NT2/D1 (cell line): Measurements from ENCODE around the gene AIMP1.

ENCODE experiments used
- DNase-seq: peaks from one replicate; pipeline ENCODE4 v3.0.0-alpha.2; 2011; ENCODE audit warnings: low read depth, low spot score
- H3K27me3 ChIP-seq: 2 replicates; pipeline ENCODE4 v1.6.0; 2011; ENCODE audit warnings: mild to moderate bottlenecking; ENCODE audit not compliant: insufficient read length, insufficient read depth
- H3K36me3 ChIP-seq: 2 replicates; pipeline ENCODE4 v1.6.1; 2011; ENCODE audit warnings: mild to moderate bottlenecking, low read length, mixed read lengths; ENCODE audit not compliant: insufficient read depth, insufficient read length
- H3K4me1 ChIP-seq: 2 replicates; pipeline ENCODE4 v1.5.1; 2011; ENCODE audit not compliant: insufficient read depth, insufficient read length
- H3K4me3 ChIP-seq: 2 replicates; pipeline ENCODE4 v1.5.1; 2011; ENCODE audit warnings: low read depth; ENCODE audit not compliant: insufficient read length
- H3K9ac ChIP-seq: 2 replicates; pipeline ENCODE4 v1.6.0; 2011; ENCODE audit warnings: low read depth; ENCODE audit not compliant: insufficient read length
- H3K9me3 ChIP-seq: 2 replicates; pipeline ENCODE4 v1.5.1; 2011; ENCODE audit warnings: mild to moderate bottlenecking, low read length; ENCODE audit not compliant: insufficient read depth
- SUZ12 ChIP-seq: IDR thresholded peaks from 2 replicates; pipeline ENCODE4 v1.6.1; 2011; ENCODE audit not compliant: insufficient read length, insufficient read depth; ENCODE audit errors: extremely low read depth
- YY1 ChIP-seq: IDR thresholded peaks from 2 replicates; pipeline ENCODE4 v1.6.1; 2011; ENCODE audit not compliant: insufficient read length, insufficient read depth
- ZNF274 ChIP-seq: IDR thresholded peaks from 2 replicates; pipeline ENCODE4 v1.6.1; 2011; ENCODE audit warnings: mild to moderate bottlenecking, low read depth, low read length

AIMP1 gene

DNA sequence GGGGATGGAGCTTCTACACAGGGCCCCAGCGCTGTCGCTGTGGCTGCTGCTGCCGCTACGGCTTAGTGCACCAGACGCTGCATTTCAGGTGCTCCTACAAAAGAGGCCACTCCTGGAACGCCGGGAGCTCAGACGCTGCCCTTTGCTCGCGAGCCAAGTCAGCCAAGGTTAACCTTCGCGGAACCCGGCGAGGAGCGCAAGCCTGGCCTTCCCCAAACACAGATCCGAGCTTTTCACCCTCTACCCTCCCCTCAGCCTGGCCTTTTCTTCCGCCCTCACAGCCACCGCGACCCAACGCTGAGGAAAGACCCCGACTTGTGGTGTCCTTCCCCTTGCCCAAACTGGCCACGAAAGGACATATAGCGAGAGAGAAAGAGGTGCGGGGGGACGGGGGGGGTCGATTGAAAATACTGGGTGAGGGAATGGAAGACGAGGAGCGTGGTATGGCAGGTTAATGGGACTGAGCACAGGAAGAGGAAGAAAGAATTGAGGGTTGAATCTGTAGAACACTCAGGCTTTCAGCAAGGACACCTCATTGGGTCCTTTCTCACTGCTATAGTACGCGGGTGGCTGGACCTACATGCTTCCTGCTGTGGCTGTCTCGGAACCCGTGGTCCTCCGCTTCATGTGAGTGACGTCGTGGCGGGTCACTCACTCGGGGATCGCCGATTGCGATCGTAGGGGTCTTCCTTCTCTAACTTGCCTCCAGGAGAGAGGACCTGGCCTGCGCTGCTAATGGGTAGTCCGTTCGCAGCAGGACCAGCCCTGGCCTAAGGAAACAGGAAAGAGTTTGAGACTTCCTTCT is at the start of gene AIMP1, which contains the start of gene TBCK:
TSS of gene AIMP1 (plus strand) at position 583 of the 805 bp plus-strand sequence. CDS start 8,460 bp downstream, outside the sequence.
TSS of gene TBCK (minus strand) at position 242 of the 805 bp plus-strand sequence. CDS start 7,249 bp downstream, outside the sequence.
- H3K27me3 ChIP-seq, result no peaks in the 10 kb centered on the region
- H3K9ac ChIP-seq, result peak within 1 kb of the TSS; percentile 87
- H3K4me3 ChIP-seq, result peak within 1 kb of the TSS; percentile 87
- H3K36me3 ChIP-seq, result peaks cover 5% of the 10 kb centered on the region
- peaks cover 23% of the 10 kb centered on the region for H3K9me3 ChIP-seq
- peak; percentile 74 for DNase-seq
- TF ChIP-seq YY1, result no peak
- TF ChIP-seq ZNF274, result no peak
- H3K4me1 ChIP-seq, result no peaks in the 10 kb centered on the region

DNA sequence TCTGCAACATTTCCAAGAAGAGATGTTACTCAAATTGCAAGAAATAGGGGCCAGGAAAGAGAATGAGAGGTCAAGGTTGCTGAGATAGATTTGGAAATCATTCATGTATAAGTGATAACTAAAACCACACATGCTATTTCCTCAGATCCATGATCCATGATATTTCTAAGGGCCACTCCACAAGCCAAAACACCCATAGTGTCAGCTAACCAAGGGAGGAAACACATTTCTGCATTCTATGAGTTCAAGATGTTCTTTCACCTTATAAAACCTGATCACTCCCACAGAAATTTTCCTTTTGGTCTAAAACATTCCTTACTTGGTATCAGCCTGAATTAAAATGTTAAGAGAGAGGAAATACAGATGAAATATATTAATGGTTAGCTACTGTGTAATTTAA is 47.6 kb upstream of the AIMP1 start:
- Histone ChIP-seq H3K4me3 (no peak overlapping the region), H3K36me3 (no peaks in the 10 kb centered on the region)
- TF ChIP-seq SUZ12 (no peak), YY1 (no peak), ZNF274 (no peak)

DNA sequence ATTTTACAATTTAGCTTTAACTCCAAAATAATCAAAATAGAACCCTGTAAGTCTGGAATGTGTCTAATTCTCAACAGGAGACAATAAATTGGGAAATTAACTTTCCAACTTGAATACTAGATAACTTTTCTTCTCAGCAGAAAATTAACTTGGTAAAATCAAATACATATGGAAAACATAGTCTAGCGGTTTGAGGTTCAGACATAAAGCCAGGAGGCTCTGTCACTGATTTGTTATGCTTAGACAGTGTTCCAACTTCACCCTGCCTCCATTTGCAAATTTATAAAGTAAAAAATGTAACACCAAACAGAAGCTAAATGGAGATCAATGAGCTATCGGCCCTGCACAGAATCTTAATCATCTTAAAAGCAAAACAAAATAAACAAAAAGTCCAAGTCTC is 46.6 kb upstream of the AIMP1 start:
- TF ChIP-seq ZNF274 (no peak), YY1 (no peak), SUZ12 (no peak)
- Histone ChIP-seq H3K9ac (no peak overlapping the region), H3K27me3 (no peaks in the 10 kb centered on the region), H3K4me3 (no peak overlapping the region), H3K9me3 (no peaks in the 10 kb centered on the region), H3K36me3 (peaks cover 1% of the 10 kb centered on the region), H3K4me1 (no peaks in the 10 kb centered on the region)
- no peak for DNase-seq

More for the DNA sequence above, 47.6 kb upstream of the AIMP1 start:
- DNase-seq, result no peak
- Histone ChIP-seq H3K4me1 (no peaks in the 10 kb centered on the region), H3K27me3 (no peaks in the 10 kb centered on the region), H3K9me3 (no peaks in the 10 kb centered on the region), H3K9ac (no peak overlapping the region)

DNA sequence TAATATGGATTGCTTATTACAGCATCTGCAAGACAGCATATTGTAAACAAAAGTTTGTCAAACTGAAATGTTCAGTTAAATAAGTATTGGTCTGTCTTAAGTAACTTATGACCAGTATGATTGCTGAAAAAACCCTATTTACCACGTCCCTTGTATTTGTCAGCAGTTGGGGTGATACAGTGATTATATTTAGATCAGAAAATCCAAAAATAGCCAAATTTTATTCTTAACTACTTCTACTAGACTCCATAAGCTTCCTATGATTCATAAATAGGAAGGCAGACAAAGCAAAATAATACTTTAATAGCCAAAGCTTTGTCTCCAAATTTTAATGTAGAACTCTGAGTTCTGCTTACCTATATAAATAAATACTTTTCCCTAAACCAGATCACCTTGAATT is 45.6 kb upstream of the AIMP1 start:
- H3K4me3 ChIP-seq, result no peak overlapping the region

DNA sequence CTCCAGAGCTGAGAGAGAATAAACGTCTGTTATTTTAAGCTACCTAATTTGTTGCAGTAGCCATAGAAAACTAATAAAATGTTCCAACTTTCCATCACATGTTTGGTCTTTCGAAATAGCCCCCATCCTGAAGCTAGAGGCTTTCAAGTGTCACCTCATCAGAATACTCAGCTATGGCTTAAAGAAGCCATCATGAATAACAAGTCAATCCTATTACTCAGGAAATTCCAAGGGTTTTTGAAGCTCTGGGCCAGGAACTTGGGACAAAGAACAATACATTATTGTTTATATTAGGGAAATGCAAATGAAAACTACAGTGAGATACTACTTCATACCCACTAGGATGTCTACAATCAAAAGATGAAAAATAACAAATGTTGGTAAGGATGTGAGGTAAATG is 42.5 kb upstream of the AIMP1 start:
- TF ChIP-seq ZNF274 (no peak), YY1 (no peak), SUZ12 (no peak)
- H3K9ac ChIP-seq, result no peak overlapping the region
- no peaks in the 10 kb centered on the region for H3K4me1 ChIP-seq
- no peaks in the 10 kb centered on the region for H3K27me3 ChIP-seq
- no peak for DNase-seq
- H3K4me3 ChIP-seq, result no peak overlapping the region
- H3K36me3 ChIP-seq, result peaks cover 4% of the 10 kb centered on the region
- no peaks in the 10 kb centered on the region for H3K9me3 ChIP-seq

More for the DNA sequence above, 45.6 kb upstream of the AIMP1 start:
- Histone ChIP-seq H3K4me1 (no peaks in the 10 kb centered on the region), H3K36me3 (peaks cover 4% of the 10 kb centered on the region), H3K9me3 (no peaks in the 10 kb centered on the region), H3K27me3 (no peaks in the 10 kb centered on the region), H3K9ac (no peak overlapping the region)
- DNase-seq, result no peak
- TF ChIP-seq SUZ12 (no peak), YY1 (no peak), ZNF274 (no peak)

DNA sequence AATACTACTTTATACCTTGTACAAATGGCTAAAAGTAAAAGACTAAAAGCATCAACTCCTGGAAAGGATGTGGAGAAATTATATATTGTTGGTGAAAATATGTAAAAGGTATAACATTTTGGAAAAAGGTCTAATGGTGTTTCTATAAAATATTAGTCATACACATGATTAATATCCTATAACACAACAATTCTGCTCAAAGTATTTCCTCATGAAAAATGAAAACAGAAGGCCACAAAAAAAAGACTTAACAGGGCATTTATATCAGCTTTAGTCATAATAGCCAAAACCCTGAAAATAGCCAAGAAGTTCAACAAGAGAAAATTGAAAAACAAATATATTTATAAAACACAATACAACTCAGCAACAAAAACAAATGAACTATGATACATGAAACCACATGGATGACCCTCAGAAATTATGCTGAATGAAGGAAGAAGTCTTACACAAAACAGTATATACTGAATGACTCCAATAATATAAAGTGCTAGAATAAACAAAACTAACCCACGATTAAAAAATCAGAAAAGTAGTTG is 39.1 kb upstream of the AIMP1 start:
- Histone ChIP-seq H3K9ac (no peak overlapping the region), H3K36me3 (peaks cover 4% of the 10 kb centered on the region), H3K9me3 (no peaks in the 10 kb centered on the region), H3K27me3 (no peaks in the 10 kb centered on the region), H3K4me1 (no peaks in the 10 kb centered on the region), H3K4me3 (no peak overlapping the region)
- no peak for DNase-seq
- TF ChIP-seq SUZ12, result no peak
- TF ChIP-seq YY1, result no peak
- TF ChIP-seq ZNF274, result no peak

DNA sequence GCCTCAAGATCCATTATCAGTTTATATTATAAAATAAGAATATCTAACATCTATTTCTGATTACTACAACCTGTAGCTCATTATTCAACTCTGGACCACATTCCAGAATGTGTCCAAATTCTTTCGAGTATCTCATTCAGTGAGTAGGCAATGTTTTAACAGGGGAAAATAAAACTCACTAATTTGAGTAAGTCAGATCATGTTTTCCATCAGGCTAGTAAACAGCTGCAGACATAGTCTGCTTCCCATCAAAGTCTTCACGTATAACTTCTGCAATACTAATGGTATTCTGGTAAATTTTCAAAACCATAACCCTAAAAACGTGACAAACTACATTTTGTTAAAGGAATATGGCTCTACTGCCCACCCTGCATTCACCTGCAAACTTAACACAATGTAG is 32.1 kb upstream of the AIMP1 start:
- no peak overlapping the region for H3K9ac ChIP-seq
- no peaks in the 10 kb centered on the region for H3K4me1 ChIP-seq

More for the DNA sequence above, 32.1 kb upstream of the AIMP1 start:
- H3K4me3 ChIP-seq, result no peak overlapping the region
- DNase-seq, result no peak
- H3K36me3 ChIP-seq, result no peaks in the 10 kb centered on the region
- no peaks in the 10 kb centered on the region for H3K27me3 ChIP-seq
- TF ChIP-seq ZNF274 (no peak), SUZ12 (no peak), YY1 (no peak)
- H3K9me3 ChIP-seq, result no peaks in the 10 kb centered on the region
